ENCODE measurements around the gene BAIAP2L1.

The BAIAP2L1 gene

DNA sequence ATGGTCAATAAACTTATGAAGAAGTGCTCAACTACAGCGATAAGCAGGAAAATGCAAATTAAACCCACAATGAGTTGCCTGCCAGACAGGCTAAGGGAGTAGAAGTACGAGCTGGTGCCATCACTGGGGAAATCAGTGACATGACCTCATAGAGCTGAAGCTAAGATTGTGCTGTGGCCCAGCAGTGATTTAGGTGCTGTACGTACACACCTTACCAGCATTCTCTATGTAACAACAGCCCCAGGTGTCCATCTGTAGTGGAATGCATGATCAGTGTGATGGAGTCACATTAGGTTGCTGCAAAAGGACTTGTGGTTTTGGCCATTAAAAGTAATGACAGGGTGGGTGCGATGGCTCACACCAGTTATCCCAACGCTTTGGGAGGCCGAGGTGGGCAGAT, 143.2 kb downstream of the BAIAP2L1 start:
- DNase-seq: no peak

DNA sequence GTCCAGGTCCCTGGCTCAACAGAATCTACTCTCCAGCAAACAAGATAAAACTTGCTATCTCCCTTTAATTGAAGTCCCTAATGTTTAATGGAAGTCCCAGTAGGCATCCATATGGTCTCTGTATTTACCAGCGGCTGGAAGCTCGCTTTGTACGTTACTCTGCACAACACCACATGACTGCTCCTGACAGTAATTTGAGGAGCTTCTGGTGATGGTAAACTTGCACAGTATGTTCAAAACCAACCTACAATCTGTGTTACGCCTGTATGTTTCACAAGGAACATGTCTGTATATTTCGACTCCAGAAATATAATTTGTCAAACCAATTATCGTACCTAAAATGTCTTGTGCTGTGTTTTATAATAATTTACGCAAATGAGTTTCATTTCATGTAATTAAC, 144.5 kb downstream of the BAIAP2L1 start:
- DNase-seq: no peak

DNA sequence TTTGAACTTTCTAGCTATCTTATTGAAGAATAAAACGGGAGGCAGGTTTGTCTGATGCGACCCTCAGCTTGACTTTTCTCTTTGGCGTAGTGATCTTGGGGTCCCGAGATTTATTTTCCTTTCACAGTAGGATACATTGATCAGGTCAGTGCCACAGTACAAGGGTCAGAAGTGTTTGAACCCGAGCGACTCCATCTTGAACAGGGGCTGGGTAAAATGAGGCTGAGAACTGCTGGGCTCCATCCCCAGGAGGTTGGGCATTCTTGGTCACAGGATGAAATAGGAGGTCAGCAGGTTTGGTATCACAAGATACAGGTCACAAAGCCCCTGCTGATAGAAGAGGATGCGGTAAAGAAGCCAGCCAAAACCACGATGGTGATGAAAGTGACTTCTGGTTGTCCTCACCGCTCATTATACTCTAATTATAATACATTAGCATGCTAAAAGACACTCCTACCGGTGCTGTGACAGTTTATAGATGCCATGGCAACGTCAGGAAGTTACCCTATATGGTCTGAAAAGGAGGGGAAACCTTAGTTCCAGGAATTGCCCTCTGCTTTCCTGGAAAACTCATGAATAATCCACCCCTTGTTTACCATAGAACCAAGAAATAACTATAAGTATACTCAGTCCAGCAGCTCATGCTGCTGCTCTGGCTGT, 145.8 kb downstream of the BAIAP2L1 start:
- no peak for DNase-seq

DNA sequence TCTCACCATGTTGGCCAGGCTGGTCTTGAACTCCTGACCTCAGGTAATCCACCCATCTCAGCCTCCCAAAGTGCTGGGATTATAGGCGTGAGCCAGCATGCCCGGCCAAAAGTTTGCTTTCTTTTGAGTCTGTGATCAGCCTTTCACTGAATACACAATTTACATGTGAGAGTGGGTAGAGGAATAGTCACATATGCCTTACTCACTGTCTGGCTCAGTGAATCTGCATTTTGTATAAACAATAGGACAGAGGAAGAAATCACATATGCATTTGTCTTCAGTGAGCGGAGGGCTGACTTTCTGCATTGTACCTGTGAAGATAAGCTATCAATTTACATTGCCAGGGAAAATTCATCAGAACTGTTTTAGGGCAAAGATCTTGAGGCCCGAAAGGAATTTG, 146.4 kb downstream of the BAIAP2L1 start:
- no peak for DNase-seq

DNA sequence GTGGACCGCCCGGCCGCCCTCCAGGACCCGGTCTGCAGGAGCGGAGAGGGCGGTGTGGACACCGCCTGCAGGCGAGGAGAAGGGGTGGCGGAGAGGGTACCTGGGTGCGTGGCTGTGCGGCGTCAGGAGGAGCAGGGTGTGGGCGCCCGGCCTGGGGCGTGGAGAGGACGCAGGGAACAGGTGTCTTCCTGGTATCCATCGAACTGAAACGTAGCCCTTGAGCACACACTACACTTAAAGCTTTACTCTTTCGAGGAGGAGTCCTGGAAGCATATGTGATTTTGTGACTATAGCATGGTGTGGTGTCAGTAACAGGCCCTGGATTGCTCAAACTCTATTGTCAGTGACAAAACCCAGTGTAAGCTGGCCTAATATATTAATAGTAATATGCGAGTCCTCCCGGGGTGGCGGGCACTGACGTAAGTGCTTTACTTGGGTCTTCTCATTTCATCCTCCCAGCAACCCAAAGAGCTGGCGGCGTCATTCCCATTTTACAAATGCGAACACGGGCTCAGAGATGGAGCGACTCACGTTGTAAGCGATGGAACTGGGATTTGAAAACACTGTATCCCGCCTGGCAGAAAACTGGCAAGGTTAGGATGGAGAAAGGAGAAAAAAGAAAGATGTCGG, 148.3 kb downstream of the BAIAP2L1 start:
- no peak for DNase-seq

DNA sequence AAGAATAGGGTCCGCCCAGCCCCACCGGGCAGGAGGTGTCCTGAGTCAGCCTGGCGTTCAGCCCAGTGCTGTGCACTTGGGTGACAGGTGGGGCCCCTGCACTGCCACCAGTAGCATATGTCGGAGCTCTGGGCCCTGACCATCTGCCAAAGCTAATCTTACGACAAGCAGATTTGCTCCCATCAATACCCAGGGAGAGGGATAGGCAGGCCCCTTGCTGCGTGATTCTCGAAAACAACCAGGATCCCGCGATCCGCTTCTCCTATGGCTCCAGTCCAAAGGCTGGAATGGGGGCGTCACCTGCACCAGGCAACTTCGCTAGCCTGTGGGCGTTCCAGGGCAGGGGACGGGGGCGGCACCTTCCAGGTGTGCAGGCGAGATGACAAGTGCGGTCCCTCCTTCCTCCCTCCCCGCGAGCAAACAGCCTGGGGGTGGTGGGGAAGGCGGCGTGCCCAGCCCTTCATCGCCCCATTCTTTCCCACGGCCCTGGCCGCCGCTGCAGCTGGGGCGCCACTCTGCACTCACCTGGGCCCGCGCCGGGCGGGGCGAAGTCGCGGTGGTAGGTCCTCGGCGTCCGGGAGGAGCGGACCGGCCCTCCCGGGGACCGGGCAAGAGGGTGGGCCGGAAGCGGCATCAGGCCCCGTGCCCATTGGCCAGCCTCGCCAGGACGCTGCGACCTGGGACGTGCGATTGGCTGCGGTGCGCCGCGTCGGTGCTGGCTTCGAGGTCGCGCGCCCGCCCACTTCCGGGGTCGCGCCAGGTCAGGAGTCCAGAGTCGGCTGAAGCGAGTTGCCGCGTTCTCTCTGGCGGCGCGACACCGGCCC, 149.1 kb downstream of the BAIAP2L1 start, which contains the start of gene TECPR1:
Gene TECPR1 (minus strand): TSS at position 632 of the 824 bp plus-strand sequence. CDS start 6,086 bp downstream, outside the sequence.
- peak; percentile 89 for DNase-seq

DNA sequence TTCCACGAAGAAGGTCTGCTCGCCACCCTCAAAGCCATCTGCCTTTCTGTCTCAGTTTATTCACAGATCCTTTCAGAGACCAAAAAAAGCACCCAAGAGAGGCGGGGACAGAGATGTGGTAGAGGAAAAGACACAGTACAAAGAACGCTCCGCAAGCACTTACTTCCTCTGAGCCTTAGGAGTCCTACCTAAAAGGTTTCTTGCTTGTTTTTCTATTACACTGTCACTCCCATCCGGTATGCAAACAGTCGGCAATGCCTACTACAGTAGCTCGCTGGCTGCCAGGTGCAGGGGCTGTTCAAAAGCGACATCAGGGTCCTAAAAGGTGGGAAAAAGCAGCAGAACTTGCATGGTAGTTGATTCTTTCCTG, 149.7 kb downstream of the BAIAP2L1 start:
- no peak for DNase-seq

DNA sequence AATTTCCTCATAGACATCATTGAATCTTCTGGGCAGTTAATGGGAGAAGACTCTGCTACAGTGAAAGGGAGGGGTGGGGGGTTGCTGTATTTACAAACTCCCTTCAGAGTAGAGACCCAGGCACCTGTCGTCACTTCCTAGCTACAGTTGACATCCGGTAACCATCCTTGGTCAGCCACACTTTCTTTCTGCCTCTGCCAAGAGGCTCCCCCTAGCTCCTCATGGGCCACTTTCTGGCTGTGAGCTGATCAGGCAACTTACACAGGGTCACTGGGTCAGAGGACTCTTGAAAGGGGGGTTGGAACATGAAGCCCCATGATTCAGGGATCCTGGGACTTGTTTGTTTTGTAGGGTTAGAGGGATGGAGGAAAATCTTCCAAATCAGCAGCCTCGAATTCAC, 150.1 kb downstream of the BAIAP2L1 start:
- no peak for DNase-seq

DNA sequence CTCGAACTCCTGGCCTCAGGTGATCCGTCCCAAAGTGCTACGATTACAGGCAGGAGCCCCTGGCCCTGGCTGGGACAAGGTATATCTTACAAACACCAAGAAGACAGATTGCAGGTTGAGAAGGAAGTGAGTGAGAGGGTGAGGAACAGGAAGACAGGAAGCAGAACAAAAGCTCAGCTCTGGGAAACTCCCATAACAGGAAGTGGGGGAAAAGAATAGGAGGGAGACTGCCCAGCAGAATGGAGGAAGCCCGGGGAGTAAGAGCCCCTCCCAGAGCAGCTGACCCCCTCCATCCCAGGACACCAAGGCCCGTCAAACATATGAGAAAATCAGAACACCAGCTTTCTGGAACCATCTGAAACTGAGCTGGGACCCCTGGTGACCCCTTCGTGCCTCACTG, 151.8 kb downstream of the BAIAP2L1 start:
- no peak for DNase-seq

DNA sequence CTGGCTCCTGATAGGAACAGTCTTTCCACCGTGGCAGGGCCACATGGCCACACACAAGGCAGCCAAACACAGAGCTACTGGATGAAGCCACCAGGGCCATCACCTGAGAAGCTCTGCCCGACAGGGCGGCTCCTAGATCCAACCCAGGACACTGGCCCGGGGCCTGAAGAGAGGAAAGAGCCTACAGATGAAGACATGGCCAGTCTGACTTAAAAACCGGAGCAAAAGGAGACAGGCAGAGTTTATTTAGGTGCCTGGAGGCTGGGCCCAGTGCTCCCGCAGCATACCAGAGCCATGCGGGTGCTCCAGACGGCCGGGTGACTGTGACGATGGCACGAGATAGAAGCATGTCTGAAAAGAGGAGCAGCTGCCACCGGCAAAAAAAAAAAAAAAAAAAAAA, 152.7 kb downstream of the BAIAP2L1 start:
- no peak for DNase-seq

DNA sequence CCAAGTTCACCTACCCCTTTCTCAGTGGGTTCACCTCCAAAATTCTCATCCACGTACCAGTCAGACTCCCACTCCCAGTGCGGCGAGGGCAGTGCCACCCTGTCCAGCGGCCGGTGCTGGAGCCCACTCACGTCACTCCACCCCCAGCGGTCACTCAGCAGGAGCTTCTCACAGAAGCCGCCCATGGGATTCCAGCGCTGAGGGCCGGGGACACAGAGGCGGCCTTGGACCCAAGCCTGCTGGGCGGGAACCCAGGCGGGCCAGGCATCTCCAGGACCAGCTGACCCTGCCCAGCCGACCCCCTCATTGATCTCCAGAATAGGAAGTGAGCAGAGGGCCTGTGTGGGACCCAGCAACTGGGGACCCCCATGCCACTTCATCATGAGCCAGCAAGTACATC, 156.0 kb downstream of the BAIAP2L1 start:
- DNase-seq: no peak

DNA sequence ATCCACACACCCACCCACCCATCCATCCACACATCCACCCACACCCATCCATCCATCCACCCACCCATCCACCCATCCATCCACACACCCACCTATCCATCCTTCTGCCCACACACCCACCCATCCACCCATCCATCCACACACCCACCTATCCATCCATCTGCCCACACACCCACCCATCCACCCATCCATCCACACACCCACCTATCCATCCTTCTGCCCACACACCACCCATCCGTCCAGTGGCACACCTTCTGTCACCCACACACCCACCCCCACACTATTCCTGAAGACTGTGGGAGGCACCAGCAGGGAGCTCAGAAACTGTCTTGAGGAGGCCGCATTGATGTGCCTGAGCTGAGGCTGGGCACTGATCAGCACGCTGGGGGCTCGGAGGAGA, 158.0 kb downstream of the BAIAP2L1 start:
- DNase-seq: no peak

DNA sequence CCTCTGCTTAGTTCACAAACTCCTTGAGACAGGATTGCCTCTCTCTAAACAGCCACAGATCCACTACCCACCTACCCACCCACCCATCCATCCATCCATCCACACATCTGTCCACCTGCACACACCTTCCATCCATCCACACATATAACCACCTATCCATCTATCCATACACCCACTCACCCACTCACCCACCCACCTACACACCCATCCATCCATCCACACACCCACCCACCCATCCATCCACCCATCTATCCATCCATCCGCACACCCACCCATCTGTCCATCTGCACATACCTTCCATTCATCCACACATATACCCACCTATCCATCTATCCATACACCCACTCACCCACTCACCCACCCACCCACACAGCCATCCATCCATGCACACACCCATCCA, 158.5 kb downstream of the BAIAP2L1 start:
- no peak for DNase-seq

DNA sequence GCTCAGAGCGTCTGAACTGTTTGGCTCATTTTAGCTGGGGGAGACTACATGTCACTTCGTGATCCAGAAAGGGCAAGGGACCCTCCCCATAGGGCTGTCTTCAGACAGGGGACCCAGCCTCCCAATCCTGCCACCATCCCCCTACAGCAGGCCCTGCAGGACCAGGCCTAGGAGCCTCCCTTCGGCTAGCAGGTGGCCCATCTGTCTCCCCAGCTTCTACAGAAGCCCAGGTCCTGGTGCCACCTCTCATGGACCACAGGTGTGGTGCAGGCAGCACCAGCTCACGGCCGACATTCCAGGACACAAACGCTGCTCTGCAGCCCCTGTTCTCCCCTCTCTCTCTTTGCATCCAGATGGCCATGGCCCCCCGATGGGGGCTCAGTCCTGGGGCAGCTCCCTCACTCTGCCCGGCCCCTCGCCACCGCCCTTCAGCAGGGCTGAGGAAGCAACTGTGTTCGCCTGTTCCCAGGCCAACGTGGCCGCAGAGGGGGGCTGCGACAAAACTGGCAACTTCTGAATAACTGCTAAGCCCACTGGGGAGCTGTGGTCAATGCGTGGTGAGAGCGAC, 159.1 kb downstream of the BAIAP2L1 start:
- no peak for DNase-seq

Data from kidney glomerular epithelial cell (primary cell).